Glutamatergic neuron (in vitro differentiated cells): ENCODE data around the gene NOXA1. TPM values are rescaled to one million over a fixed set of nuclear protein-coding genes. Genes with fewer than 3 reads are reported as not detected.

Experiments used
- DNase-seq: peaks from one replicate; pipeline ENCODE4 v3.0.0; 2022
- H3K27ac Mint-ChIP-seq: one replicate; pipeline ENCODE4 v1.8.0; 2020; ENCODE audit warnings: mild to moderate bottlenecking, mixed read lengths, inconsistent platforms; ENCODE audit not compliant: unreplicated experiment
- H3K27me3 Mint-ChIP-seq: one replicate; pipeline ENCODE4 v1.8.0; 2020; ENCODE audit warnings: mild to moderate bottlenecking, moderate library complexity, mixed read lengths, inconsistent platforms; ENCODE audit not compliant: unreplicated experiment
- H3K36me3 Mint-ChIP-seq: one replicate; pipeline ENCODE4 v1.8.0; 2020; ENCODE audit warnings: mild to moderate bottlenecking, mixed read lengths, inconsistent platforms; ENCODE audit not compliant: unreplicated experiment
- H3K4me1 Mint-ChIP-seq: one replicate; pipeline ENCODE4 v1.8.0; 2020; ENCODE audit warnings: mild to moderate bottlenecking, low read depth, mixed read lengths, inconsistent platforms; ENCODE audit not compliant: unreplicated experiment
- H3K4me3 Mint-ChIP-seq: one replicate; pipeline ENCODE4 v1.8.0; 2020; ENCODE audit warnings: mild to moderate bottlenecking, mixed read lengths, inconsistent platforms; ENCODE audit not compliant: unreplicated experiment
- H3K9me3 Mint-ChIP-seq: one replicate; pipeline ENCODE4 v1.8.0; 2020; ENCODE audit warnings: mild to moderate bottlenecking, moderate library complexity, mixed read lengths, inconsistent platforms; ENCODE audit not compliant: unreplicated experiment
- CTCF ChIP-seq: fragments of 200-600 bp; sonication (generic); IDR thresholded peaks from one replicate; pipeline ENCODE4 v1.5.0; 2021; ENCODE audit not compliant: partially characterized antibody, unreplicated experiment
- total RNA-seq: library from RNA; stranded (reverse); fragmentation: NEBNext Ultra II Directional; extraction: Animal tissue kit (Norgen Biotek cat#: 25700); gene quantifications from one replicate; pipeline ENCODE4 v1.2.1, GENCODE V29; 2021; ENCODE audit not compliant: unreplicated experiment

The NOXA1 gene
- total RNA-seq, 1 donor from 2014 or later = 2.6 TPM

- Mint-ChIP-seq H3K4me1 (peaks cover 5% of the 10 kb centered on the region), H3K27ac (no peak overlapping the region), H3K36me3 (no peaks in the 10 kb centered on the region), H3K4me3 (no peak overlapping the region), H3K9me3 (no peaks in the 10 kb centered on the region), H3K27me3 (peaks cover 2% of the 10 kb centered on the region)
- no peak for TF ChIP-seq CTCF
- DNase-seq = no peak
These were observed 12.3 kb upstream of the NOXA1 start for GRCh38 chr9:137410891-137411249.

GRCh38 chr9:137411260-137411644 lies 11.9 kb upstream of the NOXA1 start:
- H3K9me3 Mint-ChIP-seq = no peaks in the 10 kb centered on the region
- no peak for TF ChIP-seq CTCF
- no peak overlapping the region for H3K27ac Mint-ChIP-seq
- no peak overlapping the region for H3K4me3 Mint-ChIP-seq
- peaks cover 5% of the 10 kb centered on the region for H3K4me1 Mint-ChIP-seq
- H3K36me3 Mint-ChIP-seq = no peaks in the 10 kb centered on the region
- no peak for DNase-seq
- H3K27me3 Mint-ChIP-seq = no peaks in the 10 kb centered on the region

GRCh38 chr9:137411645-137412380 lies 11.4 kb upstream of the NOXA1 start:
- no peaks in the 10 kb centered on the region for H3K27me3 Mint-ChIP-seq
- DNase-seq = no peak
- peaks cover 5% of the 10 kb centered on the region for H3K4me1 Mint-ChIP-seq
- H3K9me3 Mint-ChIP-seq = no peaks in the 10 kb centered on the region
- H3K4me3 Mint-ChIP-seq = no peak overlapping the region
- no peak overlapping the region for H3K27ac Mint-ChIP-seq
- no peaks in the 10 kb centered on the region for H3K36me3 Mint-ChIP-seq
- no peak for TF ChIP-seq CTCF

GRCh38 chr9:137412431-137412830 lies 10.8 kb upstream of the NOXA1 start:
- DNase-seq = no peak
- no peak overlapping the region for H3K27ac Mint-ChIP-seq
- TF ChIP-seq CTCF = no peak
- no peaks in the 10 kb centered on the region for H3K9me3 Mint-ChIP-seq
- peaks cover 5% of the 10 kb centered on the region for H3K4me1 Mint-ChIP-seq
- no peaks in the 10 kb centered on the region for H3K36me3 Mint-ChIP-seq
- no peaks in the 10 kb centered on the region for H3K27me3 Mint-ChIP-seq
- no peak overlapping the region for H3K4me3 Mint-ChIP-seq

- H3K4me3 Mint-ChIP-seq = no peak overlapping the region
- DNase-seq = no peak
- no peak overlapping the region for H3K27ac Mint-ChIP-seq
- H3K9me3 Mint-ChIP-seq = no peaks in the 10 kb centered on the region
- TF ChIP-seq CTCF = no peak
- no peaks in the 10 kb centered on the region for H3K27me3 Mint-ChIP-seq
- peaks cover 5% of the 10 kb centered on the region for H3K4me1 Mint-ChIP-seq
- H3K36me3 Mint-ChIP-seq = no peaks in the 10 kb centered on the region
These were observed 7.7 kb upstream of the NOXA1 start for GRCh38 chr9:137415451-137415850.
